ENCODE measurements around the gene R3HDML.

Gene R3HDML

DNA sequence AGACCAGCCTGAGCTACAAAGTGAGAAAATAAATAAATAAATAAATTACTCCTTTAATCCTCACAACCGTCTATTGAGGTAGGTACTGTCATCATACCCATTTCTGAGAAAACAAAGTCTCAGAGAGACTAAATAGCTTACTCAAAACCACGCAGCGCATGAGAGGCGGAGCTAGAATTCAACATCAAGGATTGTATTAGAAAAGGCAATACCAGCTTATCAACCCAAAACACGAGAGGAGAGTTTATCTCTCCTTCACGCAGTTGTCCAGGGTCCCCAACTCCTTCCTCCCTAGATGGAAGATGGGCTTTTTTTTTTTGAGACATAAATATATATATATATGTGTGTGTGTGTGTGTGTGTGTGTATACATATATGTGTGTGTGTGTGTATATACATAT is 30.9 kb downstream of the R3HDML start:
- DNase-seq = no peak

DNA sequence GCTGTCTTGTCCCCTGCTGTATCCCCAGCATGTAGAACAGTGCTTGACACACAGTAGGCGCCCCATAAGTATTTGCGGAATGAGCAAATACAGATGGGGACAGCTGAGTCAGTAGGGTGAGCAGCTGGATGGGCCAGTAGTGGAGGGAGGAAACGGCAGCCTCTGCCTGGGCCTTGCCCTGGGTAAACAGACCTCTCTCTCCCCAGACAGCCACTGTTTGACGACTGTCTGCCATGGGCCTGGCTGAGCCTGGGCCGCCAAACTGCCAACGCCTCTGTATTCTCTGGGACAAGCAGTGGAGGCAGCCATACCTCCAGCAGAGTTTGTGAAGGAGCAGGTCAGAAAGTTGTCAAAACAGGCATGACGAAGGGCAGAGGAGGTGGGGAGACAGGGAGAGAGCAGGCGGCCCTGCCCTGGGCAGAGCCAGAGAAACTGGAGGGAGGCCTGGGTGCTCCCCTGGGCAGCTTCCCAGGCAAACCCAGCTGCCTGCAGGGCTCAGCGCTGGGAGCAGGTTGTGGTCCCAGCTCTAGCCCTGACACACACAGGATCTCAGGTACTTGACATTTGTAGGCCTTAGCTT is 33.9 kb downstream of the R3HDML start:
- DNase-seq = no peak

DNA sequence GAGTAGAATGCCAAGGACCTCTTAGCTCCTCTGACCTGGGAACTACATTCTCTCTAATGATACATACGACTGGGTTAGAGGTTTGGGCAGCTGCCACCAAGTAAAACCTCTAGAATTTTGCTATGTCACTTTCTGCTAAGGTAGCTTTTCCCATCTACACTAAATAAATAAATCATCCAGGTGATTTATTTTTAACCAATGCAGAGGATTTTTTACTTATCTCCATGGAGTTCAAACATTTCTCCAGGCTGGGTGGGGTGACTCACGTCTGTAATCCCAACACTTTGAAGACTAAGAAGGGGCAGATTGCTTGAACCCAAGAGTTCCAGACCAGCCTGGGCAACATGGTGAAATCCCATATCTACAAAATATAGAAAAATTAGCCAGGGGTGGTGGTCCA is 45.8 kb downstream of the R3HDML start:
- DNase-seq = no peak

DNA sequence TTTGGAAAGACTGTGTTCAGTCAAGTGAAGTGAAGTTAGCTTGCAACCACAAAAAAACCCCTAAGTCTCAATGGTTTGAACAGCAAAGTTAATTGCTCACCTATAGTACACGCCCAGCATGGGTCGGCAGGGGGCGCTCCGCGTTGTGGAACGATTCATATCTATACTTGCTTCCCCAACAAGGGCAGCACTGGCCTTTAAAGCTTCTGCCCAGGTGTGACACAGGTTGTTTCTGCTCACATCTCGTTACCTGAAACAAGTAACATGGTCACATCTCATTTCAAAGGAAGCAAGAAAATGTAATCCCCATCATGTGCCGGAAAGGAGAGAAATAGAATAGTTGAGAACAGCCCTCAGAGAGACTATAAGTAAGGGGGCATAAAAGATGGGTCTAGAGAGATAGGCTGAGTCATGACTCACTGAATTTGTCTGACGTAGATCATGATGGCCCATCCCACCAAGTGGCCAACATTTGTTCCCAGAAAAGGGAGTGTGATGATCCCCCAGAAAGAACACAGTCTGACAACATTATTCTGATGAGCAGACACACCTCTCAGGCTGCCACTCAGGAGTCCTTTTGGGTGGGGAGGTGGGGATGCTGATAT is 47.7 kb downstream of the R3HDML start:
- DNase-seq = peak; percentile 34

DNA sequence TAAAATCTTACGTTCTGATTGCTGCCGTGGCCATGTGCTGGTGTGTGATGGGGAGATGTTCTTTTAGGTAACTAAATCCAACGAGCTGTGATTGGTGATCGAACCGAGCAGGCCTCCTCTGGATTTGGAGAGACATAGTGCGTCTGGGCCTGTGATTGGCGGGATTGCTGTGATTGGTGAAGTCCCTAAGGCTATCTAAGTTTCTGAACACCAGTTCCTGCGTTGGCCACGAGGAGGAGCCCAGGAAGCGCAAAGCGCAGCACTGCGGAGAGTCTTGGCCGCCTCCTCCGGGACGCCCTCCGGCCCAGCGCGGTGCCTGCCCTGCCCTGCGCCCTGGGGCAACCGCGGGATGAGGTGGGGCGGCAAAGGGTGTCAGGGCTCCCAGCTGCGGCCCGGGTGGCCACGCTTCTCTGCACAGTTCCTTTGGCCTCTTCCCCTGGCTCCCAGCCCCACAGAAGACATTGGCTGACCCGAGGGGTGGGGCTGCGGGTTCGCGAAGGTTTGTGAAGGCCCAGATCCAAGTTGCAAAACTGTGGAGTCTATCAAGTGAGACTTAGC is 51.7 kb downstream of the R3HDML start:
- DNase-seq = peak; percentile 69

DNA sequence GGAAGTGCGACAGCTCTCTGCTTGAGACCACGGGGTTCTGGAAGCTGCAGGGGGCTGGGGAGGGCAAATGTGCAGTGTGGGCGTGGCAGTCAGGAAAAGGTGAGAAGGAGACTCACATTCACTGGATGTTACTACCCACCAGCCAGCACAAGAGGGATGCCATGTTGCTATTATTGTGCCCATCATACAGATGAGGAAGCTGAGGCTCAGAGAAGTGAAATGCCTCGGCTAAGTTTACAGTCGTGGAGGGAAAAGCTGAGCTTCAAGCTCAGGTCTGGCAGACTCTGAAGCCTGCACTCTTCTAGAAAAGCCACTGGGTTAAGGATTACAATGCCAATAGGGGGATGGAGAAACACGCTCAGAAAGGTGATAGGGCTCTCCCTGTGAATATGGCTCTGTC is 53.0 kb downstream of the R3HDML start:
- DNase-seq = no peak

DNA sequence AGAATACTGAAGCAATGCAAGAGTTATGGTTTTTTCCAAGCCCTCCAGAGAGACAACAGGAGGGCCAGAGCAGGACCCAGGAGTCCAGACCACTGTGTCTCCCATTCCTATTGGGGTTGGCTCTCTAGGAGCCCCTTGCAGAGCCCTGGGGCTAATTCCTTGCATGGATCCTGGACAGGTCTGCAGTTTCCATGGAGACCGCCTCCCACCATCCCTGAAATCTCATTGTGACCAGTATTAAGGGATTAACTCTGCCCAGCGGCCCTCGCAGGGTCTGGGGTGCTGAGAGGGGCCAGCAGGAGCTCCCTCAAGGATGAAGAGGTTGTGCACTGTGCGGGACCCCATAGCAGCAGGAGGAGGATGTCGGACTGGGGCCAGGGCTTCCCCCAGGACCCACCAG is 53.4 kb downstream of the R3HDML start:
- DNase-seq = no peak

DNA sequence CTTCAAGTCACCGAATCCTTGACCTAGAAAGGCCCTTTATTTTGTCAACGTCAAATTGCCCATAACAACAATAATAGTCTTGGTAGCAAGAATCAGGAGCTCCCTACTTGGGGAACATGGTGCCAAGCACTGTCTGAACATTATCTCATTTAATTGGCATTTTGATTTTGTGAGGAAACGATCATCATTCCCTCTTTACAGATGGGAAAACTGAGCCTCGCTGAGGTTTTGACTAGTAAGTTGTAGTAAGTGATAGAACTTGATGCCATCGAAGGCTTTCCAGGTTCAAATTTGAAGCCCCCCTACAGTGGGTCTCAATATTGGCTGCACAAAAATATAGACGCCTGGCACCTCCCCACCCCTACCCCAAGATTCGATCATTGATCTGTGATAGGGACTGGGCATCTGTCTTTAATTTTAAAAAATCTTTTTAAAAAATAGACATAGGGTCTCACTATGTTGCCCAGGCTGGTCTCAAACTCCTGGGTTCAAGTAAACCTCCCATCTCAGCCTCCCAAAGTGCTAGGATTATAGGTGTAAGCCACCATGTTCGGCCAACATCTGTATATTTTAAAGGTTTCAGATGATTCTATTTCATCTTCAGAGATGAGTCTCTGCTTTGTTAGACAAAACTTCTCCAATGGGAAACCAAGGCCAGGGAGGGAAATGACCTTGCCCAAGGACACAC is 55.4 kb downstream of the R3HDML start:
- DNase-seq = no peak

DNA sequence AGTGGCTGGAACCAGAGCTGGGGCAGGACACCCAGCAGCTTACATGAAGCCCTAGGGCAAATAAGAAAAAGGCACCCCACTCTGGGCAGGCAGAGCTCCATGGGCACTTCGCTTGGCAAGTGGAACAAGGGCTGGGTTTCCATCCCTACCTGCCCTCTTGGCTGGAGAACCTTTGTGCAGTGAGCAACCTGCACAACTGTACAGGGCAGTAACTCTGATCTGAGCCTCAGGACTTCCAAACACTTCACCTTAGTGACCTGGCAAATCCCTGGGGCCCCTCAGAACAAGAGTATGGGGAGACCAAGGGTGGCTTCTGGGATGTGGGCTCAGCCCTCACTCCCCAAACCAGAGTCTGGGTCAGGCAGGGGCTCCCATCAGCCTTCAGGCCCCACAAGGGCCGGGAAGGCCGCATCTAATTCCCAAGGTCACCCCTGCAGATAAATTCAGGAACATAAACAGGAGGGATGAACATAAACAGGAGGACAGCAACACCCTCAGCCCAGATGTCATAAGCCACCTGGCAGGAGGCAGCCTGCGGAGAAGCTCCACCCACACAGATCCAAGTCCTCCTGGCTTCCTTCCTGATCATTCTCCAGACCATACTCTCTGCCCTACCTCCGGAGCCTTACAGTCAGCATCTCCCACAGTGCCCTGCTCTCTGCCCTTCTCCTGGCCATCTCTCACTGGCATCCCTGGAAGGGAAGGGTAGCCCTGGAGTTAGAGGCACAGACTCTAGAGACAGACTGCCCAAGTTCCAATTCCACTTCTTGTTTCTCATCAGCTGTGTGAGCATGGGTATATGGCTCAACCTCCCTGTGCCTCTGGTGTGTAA is 56.1 kb downstream of the R3HDML start:
- no peak for DNase-seq

DNA sequence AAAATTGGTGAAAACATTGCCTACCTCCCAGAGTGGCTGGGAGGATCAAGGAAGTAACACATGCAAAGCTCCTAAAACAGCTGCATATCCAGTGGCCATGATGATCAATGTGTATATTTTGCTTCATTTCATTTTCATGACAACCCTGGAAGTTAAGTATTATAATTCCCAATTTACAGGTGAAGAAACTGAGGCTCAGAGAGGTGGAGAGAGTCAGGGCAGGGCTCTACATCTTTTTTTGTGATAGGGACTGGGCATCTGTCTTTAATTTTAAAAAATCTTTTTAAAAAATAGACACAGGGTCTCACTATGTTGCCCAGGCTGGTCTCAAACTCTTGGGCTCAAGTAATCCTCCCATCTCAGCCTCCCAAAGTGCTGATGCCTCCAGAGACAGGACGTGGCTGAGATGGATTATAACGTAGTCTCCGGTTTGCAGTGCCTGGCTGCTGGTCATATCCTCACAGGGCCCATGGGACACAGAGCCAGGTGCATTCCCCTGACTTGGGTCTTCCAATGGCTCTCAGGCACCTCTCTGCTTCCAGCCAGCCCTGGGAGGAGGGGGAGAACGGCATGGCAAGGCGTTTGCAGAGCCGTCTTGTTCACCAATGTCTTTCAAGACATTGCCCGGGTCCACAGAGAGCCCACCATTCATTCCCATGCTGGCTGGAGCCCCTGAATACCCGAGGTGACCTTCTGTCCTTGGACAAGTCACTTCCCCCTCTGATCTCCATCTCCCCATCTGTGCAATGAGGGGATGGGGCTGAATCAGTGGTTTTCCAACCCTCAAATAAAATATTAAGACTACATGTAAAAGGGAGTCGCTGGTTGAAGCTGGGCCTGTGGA is 57.0 kb downstream of the R3HDML start:
- DNase-seq = no peak

DNA sequence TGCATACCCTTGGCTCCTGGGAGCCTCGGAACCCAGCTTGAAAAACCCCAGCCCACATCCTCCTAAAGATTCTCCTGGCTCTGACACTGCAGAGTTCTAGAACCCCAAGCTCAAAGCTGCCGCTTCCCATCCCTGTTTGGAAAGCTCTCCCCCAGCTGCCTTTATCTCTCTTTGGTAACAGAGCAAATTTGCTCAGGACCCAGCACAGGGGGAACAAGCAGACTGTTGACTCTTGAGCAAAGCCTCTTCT is 57.5 kb downstream of the R3HDML start:
- DNase-seq = no peak

DNA sequence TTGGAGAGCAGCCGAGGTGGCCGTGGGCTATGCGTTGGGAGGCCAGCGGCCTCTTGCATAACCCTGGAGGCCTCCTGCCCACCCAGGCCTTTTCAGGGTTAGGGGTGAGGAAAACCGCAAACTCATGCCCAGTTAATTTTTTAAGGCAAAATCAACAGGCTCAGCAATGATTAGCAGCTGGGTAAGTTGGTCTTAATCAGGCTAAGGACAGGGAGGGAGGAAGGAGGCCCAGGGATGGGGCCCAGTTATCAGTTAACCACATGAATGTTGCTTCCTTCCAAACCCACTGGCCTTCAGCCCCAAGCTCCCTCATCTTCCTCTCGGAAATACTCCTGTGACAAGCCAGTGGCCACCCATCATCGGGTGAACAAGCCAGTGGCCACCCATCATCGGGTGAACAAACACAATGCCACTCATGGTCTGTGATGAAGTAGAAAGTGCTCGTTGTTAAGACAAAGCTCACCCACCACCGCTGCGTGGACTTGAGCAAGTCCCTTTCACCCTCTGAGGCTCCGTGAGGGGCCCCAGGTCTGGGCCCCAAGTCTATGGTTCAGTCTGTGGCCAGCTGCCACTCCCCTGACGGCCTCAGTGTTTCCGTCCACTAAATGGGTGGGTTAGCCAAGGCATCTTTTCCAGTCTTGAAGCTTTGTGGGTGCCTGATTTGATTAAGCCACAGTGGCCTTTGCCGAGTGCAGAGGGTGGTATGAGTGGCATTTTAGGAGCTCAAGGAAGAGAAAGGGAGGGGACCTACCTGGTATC is 58.0 kb downstream of the R3HDML start:
- DNase-seq = no peak

DNA sequence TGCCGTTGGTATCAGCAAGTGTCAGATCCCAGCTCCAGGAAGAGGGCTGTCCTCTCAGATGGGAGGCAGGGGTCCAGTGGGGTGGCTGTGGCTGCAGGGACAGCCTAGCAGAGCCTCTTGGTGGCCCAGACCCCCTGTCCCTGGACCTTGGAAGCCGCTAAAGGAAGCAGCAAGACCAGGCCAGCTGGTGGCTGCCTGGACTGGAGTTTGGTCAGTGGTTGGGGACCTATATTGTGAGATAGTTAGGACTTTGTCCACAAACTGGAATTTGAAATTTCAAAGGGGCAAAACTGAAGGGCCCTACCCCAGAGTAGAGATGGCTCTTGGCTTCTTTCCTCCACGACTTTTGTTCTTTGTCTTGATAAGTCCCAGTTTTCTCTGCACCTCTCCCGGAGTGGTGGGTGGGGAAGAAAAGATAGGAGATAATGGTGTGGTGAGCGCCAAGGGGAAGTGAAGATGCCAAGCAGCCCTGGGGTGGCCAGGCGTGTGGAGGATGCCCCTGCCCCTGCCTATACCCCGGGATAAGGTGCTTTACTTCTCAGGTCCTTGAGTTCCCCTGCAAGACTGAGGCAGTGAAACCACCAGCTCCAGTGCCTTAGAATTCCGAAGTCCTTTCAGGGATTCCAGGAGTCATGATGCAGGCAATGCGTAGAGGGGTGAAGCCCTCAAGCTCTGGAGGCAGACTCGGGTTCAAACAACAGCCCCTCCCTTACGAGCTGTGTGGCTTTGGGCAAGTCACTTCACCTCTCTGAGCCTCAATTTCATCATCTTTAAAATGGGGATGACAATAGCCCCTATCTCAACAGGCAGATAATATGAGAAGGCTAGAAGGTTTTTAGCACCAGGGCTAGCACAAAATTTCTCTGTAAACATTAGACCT is 58.9 kb downstream of the R3HDML start:
- no peak for DNase-seq

DNA sequence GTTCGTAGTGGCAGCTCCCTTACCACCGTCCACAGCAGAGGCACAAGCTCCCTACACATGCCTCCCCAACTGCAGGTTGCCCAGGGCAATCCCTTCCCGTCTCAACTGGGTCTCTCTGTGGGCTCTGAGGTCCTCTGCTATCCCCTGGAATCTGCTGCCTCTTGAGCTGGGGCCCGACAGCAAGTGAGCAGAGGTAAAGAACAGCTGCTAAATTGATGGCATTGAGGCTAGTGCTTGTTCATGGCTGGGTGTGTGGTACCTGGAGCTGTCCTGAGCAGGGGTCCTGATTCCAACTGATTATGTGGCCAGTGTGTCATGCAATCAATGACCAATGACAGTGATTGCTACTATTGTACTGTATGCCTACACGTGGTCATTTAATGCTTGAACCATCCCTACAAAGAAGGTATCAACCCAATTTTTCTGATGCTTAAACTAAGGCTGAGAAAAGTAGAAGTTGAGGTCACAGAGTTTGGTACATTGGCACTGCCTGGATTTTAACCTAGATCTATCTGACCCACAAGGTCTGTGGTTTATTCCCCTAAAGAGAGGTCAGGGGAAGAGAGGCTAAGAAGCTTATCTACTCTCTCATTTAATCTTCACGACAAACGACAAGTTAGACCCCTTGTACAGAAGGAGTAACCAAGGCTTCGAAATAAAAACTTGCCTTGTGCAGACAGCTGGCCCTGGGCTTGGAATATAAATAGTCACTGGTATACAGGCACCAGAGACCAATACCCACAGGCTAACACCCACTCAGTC is 59.7 kb downstream of the R3HDML start:
- no peak for DNase-seq

DNA sequence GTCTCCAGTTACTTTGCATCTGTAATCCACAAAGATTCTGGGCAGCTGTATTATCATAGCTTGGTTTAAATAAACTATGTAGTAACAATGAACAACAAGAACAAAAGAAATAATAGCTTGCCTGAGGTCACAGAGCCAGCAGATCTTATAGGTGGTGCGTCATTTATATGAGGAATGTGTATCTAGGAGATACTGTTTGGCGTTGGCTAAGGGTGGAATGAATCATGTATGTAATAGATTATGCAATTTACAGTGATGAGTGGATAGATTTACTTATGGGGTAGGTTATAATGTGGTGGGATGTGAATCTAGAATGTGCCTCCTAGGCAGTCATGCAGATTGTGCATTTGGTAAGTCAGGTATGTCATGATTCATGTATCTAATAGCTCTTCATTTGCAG is 61.5 kb downstream of the R3HDML start:
- peak; percentile 86 for DNase-seq

DNA sequence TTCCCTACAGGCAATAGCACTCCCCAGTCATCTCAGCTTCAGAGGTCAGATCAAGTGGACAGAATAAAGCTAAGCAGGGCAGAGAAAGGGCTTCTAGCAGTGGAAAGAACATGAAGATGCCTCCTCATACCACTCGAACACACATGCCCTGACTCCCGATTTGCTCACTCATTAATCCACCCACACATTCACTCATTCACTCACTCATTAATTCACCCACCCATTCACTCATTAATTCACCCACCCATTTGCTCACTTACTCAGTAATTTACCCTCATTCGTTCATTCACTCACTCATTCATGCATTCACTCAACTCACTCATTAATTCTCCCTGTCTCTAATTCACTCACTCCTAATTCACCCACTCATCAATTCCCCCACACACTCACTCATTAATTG is 62.6 kb downstream of the R3HDML start:
- no peak for DNase-seq

DNA sequence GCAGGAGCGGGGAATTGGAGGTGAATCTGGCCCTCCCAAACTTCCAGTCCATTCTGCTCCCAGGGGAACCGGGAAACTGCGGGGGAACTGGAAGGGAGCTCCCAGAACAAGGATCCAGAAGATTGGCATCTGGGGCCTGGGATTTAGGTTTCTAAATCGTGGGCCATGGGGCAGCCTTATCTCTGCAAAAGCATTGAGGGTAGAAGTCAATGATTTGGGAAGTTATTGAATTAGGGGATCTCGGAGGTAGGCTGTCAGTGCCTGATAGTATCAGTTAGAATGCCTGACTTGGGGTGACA is 63.8 kb downstream of the R3HDML start:
- DNase-seq = no peak
